GM18508 (cell line): ENCODE data around the gene EFS.

ENCODE experiments used
- ATAC-seq: cut with Tn5 transposase; IDR thresholded peaks from one replicate; pipeline ENCODE4 v1.9.1; 2021; ENCODE audit warnings: moderate number of reproducible peaks; ENCODE audit not compliant: insufficient read depth, unreplicated experiment

EFS gene

GRCh38 chr14:23361320-23361719 lies 3.7 kb downstream of the EFS start:
- ATAC-seq, result no peak

GRCh38 chr14:23360496-23360895 lies 4.5 kb downstream of the EFS start:
- no peak for ATAC-seq

GRCh38 chr14:23359722-23360447 lies 5.1 kb downstream of the EFS start:
- no peak for ATAC-seq

GRCh38 chr14:23359167-23359626 lies 5.8 kb downstream of the EFS start:
- no peak for ATAC-seq

- ATAC-seq, result no peak
These were observed 6.3 kb downstream of the EFS start for GRCh38 chr14:23358553-23359166.

- ATAC-seq, result no peak
These were observed 6.9 kb downstream of the EFS start for GRCh38 chr14:23358042-23358441.

- ATAC-seq, result no peak
These were observed 7.7 kb downstream of the EFS start for GRCh38 chr14:23357261-23357660.

GRCh38 chr14:23356662-23357061 lies 8.3 kb downstream of the EFS start:
- no peak for ATAC-seq

GRCh38 chr14:23355871-23356435 lies 9.0 kb downstream of the EFS start:
- no peak for ATAC-seq

- no peak for ATAC-seq
These were observed 10.0 kb downstream of the EFS start for GRCh38 chr14:23354990-23355389.

GRCh38 chr14:23353433-23353780 lies 11.6 kb downstream of the EFS start:
- ATAC-seq, result no peak

GRCh38 chr14:23352506-23353432 lies 12.2 kb downstream of the EFS start, which contains the start of gene SLC22A17:
TSS of gene SLC22A17 (minus strand) at chr14:23352887.
- no peak for ATAC-seq

- ATAC-seq, result no peak
These were observed 13.1 kb downstream of the EFS start for GRCh38 chr14:23351681-23352505.

GRCh38 chr14:23349156-23349845 lies 15.7 kb downstream of the EFS start:
- no peak for ATAC-seq

GRCh38 chr14:23348297-23348655 lies 16.7 kb downstream of the EFS start:
- no peak for ATAC-seq

GRCh38 chr14:23347406-23348296 lies 17.3 kb downstream of the EFS start:
- no peak for ATAC-seq

GRCh38 chr14:23346693-23347405 lies 18.1 kb downstream of the EFS start:
- ATAC-seq, result no peak
